ENCODE data around the gene PCDHGB2.

The PCDHGB2 gene

GRCh38 chr5:141349917-141350619 lies 9.7 kb upstream of the PCDHGB2 start, which contains the start of gene PCDHGB1:
Gene PCDHGB1, plus strand, starts transcription at chr5:141350099. Its CDS starts 162 bp downstream, at chr5:141350261.
- no peak within 1 kb of the TSS for H3K9ac ChIP-seq (ENCODE audit: low read length in 2 of 2)
- H3K36me3 ChIP-seq (ENCODE audit: control insufficient read depth in 2 of 2, insufficient read depth in 2 of 2, low read length in 2 of 2) = no peaks in the 10 kb centered on the region
- peaks cover 0 to 7% of the 10 kb centered on the region in 2 donors for H3K27me3 ChIP-seq (ENCODE audit: control insufficient read depth in 1 of 2, insufficient read depth in 2 of 2, low read length in 2 of 2)
- no peak within 1 kb of the TSS for H3K27ac ChIP-seq (ENCODE audit: low read length)
- no peaks in the 10 kb centered on the region for H3K4me1 ChIP-seq (ENCODE audit: control insufficient read depth, insufficient read depth, low read length)
- H3K4me3 ChIP-seq (ENCODE audit: low read length in 2 of 2) = peak within 1 kb of the TSS; percentile 40 to 65
- H3K9me3 ChIP-seq (ENCODE audit: control insufficient read depth in 2 of 2, low read length in 2 of 2) = peaks cover 26 to 44% of the 10 kb centered on the region in 2 donors

- Histone ChIP-seq H3K27me3 (ENCODE audit: control insufficient read depth in 1 of 2, insufficient read depth in 2 of 2, low read length in 2 of 2) (peaks cover 0 to 7% of the 10 kb centered on the region in 2 donors), H3K4me3 (ENCODE audit: low read length in 2 of 2) (peak overlapping the region in 1 of 2 donors; percentile 65), H3K4me1 (ENCODE audit: control insufficient read depth, insufficient read depth, low read length) (no peaks in the 10 kb centered on the region), H3K36me3 (ENCODE audit: control insufficient read depth in 2 of 2, insufficient read depth in 2 of 2, low read length in 2 of 2) (peaks cover 0 to 2% of the 10 kb centered on the region in 2 donors), H3K27ac (ENCODE audit: low read length) (no peak overlapping the region), H3K9me3 (ENCODE audit: control insufficient read depth in 2 of 2, low read length in 2 of 2) (peaks cover 31 to 52% of the 10 kb centered on the region in 2 donors), H3K9ac (ENCODE audit: low read length in 2 of 2) (no peak overlapping the region)
Measured at GRCh38 chr5:141351591-141351990, 8.2 kb upstream of the PCDHGB2 start.

- Histone ChIP-seq H3K9me3 (ENCODE audit: control insufficient read depth in 2 of 2, low read length in 2 of 2) (peaks cover 35 to 70% of the 10 kb centered on the region in 2 donors), H3K9ac (ENCODE audit: low read length in 2 of 2) (no peak within 1 kb of the TSS), H3K27ac (ENCODE audit: low read length) (no peak within 1 kb of the TSS)
Measured at GRCh38 chr5:141354900-141355469, 4.8 kb upstream of the PCDHGB2 start, which contains the start of gene PCDHGA4. Gene PCDHGA4, plus strand, starts transcription at chr5:141355021. Its CDS starts 87 bp downstream, at chr5:141355108.

GRCh38 chr5:141355641-141356040 lies 4.2 kb upstream of the PCDHGB2 start:
- Histone ChIP-seq H3K27ac (ENCODE audit: low read length) (no peak overlapping the region), H3K9ac (ENCODE audit: low read length in 2 of 2) (no peak overlapping the region), H3K9me3 (ENCODE audit: control insufficient read depth in 2 of 2, low read length in 2 of 2) (peaks cover 35 to 71% of the 10 kb centered on the region in 2 donors), H3K4me1 (ENCODE audit: control insufficient read depth, insufficient read depth, low read length) (no peaks in the 10 kb centered on the region), H3K36me3 (ENCODE audit: control insufficient read depth in 2 of 2, insufficient read depth in 2 of 2, low read length in 2 of 2) (peaks cover 0 to 2% of the 10 kb centered on the region in 2 donors), H3K27me3 (ENCODE audit: control insufficient read depth in 1 of 2, insufficient read depth in 2 of 2, low read length in 2 of 2) (peaks cover 0 to 7% of the 10 kb centered on the region in 2 donors), H3K4me3 (ENCODE audit: low read length in 2 of 2) (peak overlapping the region; percentile 42 to 70)

More at GRCh38 chr5:141354900-141355469, 4.8 kb upstream of the PCDHGB2 start, which contains the start of gene PCDHGA4:
- peaks cover 0 to 7% of the 10 kb centered on the region in 2 donors for H3K27me3 ChIP-seq (ENCODE audit: control insufficient read depth in 1 of 2, insufficient read depth in 2 of 2, low read length in 2 of 2)
- peaks cover 0 to 2% of the 10 kb centered on the region in 2 donors for H3K36me3 ChIP-seq (ENCODE audit: control insufficient read depth in 2 of 2, insufficient read depth in 2 of 2, low read length in 2 of 2)
- H3K4me1 ChIP-seq (ENCODE audit: control insufficient read depth, insufficient read depth, low read length) = no peaks in the 10 kb centered on the region
- peak within 1 kb of the TSS; percentile 42 to 70 for H3K4me3 ChIP-seq (ENCODE audit: low read length in 2 of 2)

GRCh38 chr5:141356133-141356532 lies 3.7 kb upstream of the PCDHGB2 start:
- Histone ChIP-seq H3K27ac (ENCODE audit: low read length) (no peak overlapping the region), H3K27me3 (ENCODE audit: control insufficient read depth in 1 of 2, insufficient read depth in 2 of 2, low read length in 2 of 2) (peaks cover 0 to 3% of the 10 kb centered on the region in 2 donors), H3K4me3 (ENCODE audit: low read length in 2 of 2) (peak overlapping the region in 1 of 2 donors; percentile 42), H3K36me3 (ENCODE audit: control insufficient read depth in 2 of 2, insufficient read depth in 2 of 2, low read length in 2 of 2) (peaks cover 0 to 2% of the 10 kb centered on the region in 2 donors), H3K9me3 (ENCODE audit: control insufficient read depth in 2 of 2, low read length in 2 of 2) (peaks cover 36 to 71% of the 10 kb centered on the region in 2 donors), H3K9ac (ENCODE audit: low read length in 2 of 2) (no peak overlapping the region), H3K4me1 (ENCODE audit: control insufficient read depth, insufficient read depth, low read length) (no peaks in the 10 kb centered on the region)

GRCh38 chr5:141356950-141357349 lies 2.8 kb upstream of the PCDHGB2 start:
- peaks cover 0 to 3% of the 10 kb centered on the region in 2 donors for H3K27me3 ChIP-seq (ENCODE audit: control insufficient read depth in 1 of 2, insufficient read depth in 2 of 2, low read length in 2 of 2)
- H3K36me3 ChIP-seq (ENCODE audit: control insufficient read depth in 2 of 2, insufficient read depth in 2 of 2, low read length in 2 of 2) = peaks cover 0 to 2% of the 10 kb centered on the region in 2 donors
- no peak overlapping the region for H3K27ac ChIP-seq (ENCODE audit: low read length)
- H3K9me3 ChIP-seq (ENCODE audit: control insufficient read depth in 2 of 2, low read length in 2 of 2) = peaks cover 33 to 70% of the 10 kb centered on the region in 2 donors
- no peak overlapping the region for H3K9ac ChIP-seq (ENCODE audit: low read length in 2 of 2)
- H3K4me1 ChIP-seq (ENCODE audit: control insufficient read depth, insufficient read depth, low read length) = no peaks in the 10 kb centered on the region
- H3K4me3 ChIP-seq (ENCODE audit: low read length in 2 of 2) = peak overlapping the region; percentile 18 to 47

GRCh38 chr5:141360685-141361084 lies 891 bp downstream of the PCDHGB2 start:
- H3K9me3 ChIP-seq (ENCODE audit: control insufficient read depth in 2 of 2, low read length in 2 of 2) = peaks cover 41 to 70% of the 10 kb centered on the region in 2 donors
- no peak overlapping the region for H3K9ac ChIP-seq (ENCODE audit: low read length in 2 of 2)
- peaks cover 0 to 2% of the 10 kb centered on the region in 2 donors for H3K36me3 ChIP-seq (ENCODE audit: control insufficient read depth in 2 of 2, insufficient read depth in 2 of 2, low read length in 2 of 2)
- peak overlapping the region; percentile 49 to 54 for H3K4me3 ChIP-seq (ENCODE audit: low read length in 2 of 2)
- H3K27me3 ChIP-seq (ENCODE audit: control insufficient read depth in 1 of 2, insufficient read depth in 2 of 2, low read length in 2 of 2) = no peaks in the 10 kb centered on the region
- no peaks in the 10 kb centered on the region for H3K4me1 ChIP-seq (ENCODE audit: control insufficient read depth, insufficient read depth, low read length)
- no peak overlapping the region for H3K27ac ChIP-seq (ENCODE audit: low read length)

- Histone ChIP-seq H3K4me3 (ENCODE audit: low read length in 2 of 2) (no peak overlapping the region), H3K9me3 (ENCODE audit: control insufficient read depth in 2 of 2, low read length in 2 of 2) (peaks cover 36 to 64% of the 10 kb centered on the region in 2 donors), H3K9ac (ENCODE audit: low read length in 2 of 2) (no peak overlapping the region), H3K27ac (ENCODE audit: low read length) (no peak overlapping the region), H3K27me3 (ENCODE audit: control insufficient read depth in 1 of 2, insufficient read depth in 2 of 2, low read length in 2 of 2) (no peaks in the 10 kb centered on the region), H3K36me3 (ENCODE audit: control insufficient read depth in 2 of 2, insufficient read depth in 2 of 2, low read length in 2 of 2) (no peaks in the 10 kb centered on the region), H3K4me1 (ENCODE audit: control insufficient read depth, insufficient read depth, low read length) (no peaks in the 10 kb centered on the region)
Measured at GRCh38 chr5:141362719-141363118, 2.9 kb downstream of the PCDHGB2 start.

GRCh38 chr5:141363952-141364660 lies 4.3 kb downstream of the PCDHGB2 start, which contains the start of gene PCDHGA5:
Gene PCDHGA5, plus strand, starts transcription at chr5:141364162. Its CDS starts 169 bp downstream, at chr5:141364331.
- Histone ChIP-seq H3K4me1 (ENCODE audit: control insufficient read depth, insufficient read depth, low read length) (no peaks in the 10 kb centered on the region), H3K4me3 (ENCODE audit: low read length in 2 of 2) (peak within 1 kb of the TSS; percentile 52 to 56), H3K9ac (ENCODE audit: low read length in 2 of 2) (no peak within 1 kb of the TSS), H3K9me3 (ENCODE audit: control insufficient read depth in 2 of 2, low read length in 2 of 2) (peaks cover 36 to 64% of the 10 kb centered on the region in 2 donors), H3K27me3 (ENCODE audit: control insufficient read depth in 1 of 2, insufficient read depth in 2 of 2, low read length in 2 of 2) (no peaks in the 10 kb centered on the region), H3K36me3 (ENCODE audit: control insufficient read depth in 2 of 2, insufficient read depth in 2 of 2, low read length in 2 of 2) (no peaks in the 10 kb centered on the region), H3K27ac (ENCODE audit: low read length) (no peak within 1 kb of the TSS)
